HG02852 (cell line): ENCODE measurements around the gene ESPN.
"Not testable (repeated sequence)": the region's sequence is repeated elsewhere in the genome, so short reads cannot be mapped to it uniquely, and the experiment has no call there.

Experiments used
- ATAC-seq: cut with Tn5 transposase; IDR thresholded peaks from one replicate; pipeline ENCODE4 v1.9.1; 2021; ENCODE audit warnings: mild to moderate bottlenecking, moderate library complexity; ENCODE audit not compliant: unreplicated experiment

Gene ESPN, protein sequence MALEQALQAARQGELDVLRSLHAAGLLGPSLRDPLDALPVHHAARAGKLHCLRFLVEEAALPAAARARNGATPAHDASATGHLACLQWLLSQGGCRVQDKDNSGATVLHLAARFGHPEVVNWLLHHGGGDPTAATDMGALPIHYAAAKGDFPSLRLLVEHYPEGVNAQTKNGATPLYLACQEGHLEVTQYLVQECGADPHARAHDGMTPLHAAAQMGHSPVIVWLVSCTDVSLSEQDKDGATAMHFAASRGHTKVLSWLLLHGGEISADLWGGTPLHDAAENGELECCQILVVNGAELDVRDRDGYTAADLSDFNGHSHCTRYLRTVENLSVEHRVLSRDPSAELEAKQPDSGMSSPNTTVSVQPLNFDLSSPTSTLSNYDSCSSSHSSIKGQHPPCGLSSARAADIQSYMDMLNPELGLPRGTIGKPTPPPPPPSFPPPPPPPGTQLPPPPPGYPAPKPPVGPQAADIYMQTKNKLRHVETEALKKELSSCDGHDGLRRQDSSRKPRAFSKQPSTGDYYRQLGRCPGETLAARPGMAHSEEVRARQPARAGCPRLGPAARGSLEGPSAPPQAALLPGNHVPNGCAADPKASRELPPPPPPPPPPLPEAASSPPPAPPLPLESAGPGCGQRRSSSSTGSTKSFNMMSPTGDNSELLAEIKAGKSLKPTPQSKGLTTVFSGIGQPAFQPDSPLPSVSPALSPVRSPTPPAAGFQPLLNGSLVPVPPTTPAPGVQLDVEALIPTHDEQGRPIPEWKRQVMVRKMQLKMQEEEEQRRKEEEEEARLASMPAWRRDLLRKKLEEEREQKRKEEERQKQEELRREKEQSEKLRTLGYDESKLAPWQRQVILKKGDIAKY

DNA sequence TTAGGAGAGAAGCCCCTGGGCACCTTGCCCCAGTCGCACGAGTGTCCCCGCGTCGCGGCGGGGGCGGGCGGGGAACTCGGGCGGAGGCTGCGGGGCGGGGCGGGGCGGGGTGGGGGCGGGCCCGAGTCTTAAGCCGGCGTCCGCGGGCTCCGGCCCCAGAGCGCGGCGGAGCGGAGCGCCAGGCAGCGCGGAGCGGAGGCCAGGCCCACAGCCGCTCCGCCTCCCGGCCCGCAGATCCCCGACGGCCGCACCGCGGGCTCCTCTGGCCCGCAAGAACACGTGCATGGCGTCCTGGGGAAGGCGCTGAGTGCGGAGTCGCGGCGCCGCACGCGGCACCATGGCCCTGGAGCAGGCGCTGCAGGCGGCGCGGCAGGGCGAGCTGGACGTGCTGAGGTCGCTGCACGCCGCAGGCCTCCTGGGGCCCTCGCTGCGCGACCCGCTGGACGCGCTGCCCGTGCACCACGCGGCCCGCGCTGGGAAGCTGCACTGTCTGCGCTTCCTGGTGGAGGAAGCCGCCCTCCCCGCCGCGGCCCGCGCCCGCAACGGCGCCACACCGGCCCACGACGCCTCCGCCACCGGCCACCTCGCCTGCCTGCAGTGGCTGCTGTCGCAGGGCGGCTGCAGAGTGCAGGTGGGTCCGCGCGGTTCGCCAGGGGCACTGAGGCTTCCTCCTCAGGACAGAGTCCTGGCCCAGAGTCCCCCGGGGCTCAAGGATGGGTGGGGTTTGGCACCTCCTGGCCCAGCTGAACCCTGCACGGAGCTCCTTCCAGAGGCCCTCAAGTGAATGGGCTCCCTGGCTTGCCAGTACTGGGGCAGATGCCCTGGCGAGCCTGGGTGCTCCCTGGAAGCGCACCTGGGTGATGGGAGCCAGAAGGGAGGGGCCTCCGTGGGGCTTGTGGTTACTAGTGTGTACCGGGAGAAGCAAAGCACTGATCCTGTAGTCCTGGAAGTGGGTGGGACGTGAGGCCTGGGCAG is at the start of gene ESPN:
TSS of gene ESPN (plus strand) at position 158 of the 975 bp plus-strand sequence. CDS start at position 338, 180 bp downstream.
- no peak for ATAC-seq

DNA sequence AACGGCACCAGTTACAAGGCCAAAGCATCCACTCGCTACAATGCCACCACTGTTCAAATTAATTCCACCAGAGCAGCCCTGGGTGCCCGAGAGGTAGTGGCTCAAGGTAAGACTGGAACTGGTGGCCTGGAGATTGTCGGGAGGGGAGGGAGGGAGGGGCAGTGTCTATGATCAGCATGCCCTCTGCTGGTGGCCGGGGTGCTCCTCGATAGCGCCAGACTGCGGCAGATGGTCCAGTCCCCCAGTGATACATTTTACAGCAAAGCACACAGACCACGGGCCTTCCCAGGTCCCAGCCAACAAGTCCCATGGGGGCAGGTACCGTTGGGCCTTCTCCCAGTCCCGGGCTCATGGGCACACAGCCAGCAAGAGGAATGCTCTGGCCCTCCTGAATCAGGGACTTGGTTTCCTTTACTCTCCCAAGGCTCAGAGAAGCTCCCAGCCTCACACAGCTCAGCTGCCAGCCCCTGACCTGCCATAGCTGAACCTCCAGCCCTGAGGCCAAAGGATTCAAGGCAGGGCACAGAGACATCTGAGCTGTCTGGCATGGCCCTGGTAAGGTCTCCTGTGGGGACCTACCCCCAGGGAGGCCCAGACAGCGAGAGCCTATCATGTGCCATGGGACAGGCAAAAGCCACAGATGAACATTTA is 46.4 kb upstream of the ESPN start:
- ATAC-seq: no peak

DNA sequence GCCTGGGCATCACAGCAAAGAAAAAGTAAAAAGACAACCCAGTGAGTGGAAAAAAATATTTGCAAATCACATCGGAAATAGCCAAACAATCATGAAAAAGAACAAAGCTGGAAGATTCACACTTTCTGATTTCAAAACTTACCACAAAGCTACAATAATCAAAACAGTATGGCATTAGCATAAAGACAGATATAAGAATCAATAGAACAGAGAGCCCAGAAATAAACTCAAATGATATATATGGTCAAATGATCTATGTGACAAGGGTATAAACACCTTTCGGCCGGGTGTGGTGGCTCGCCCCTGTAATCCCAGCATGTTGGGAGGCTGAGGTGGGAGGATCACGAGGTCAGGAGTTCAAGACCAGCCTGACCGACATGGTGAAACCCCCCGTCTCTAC is 44.5 kb upstream of the ESPN start:
- no peak for ATAC-seq

DNA sequence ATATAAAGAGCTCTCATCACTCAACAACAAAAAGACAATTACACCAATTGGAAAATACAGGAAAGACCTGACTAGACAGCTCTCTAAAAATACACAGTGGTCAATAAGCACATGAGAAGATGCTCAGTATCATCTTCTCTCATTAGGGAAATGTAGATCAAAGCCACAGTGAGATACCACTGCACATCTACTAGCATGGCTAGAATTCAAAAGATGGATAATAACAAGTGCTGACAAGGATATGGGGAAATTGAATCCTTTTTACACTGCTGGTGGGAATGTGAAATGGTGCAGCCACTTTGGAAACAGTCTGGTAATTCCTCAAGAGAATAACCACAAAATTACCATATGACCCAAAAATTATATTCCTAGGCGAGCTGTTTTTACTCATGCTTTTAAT is 40.4 kb upstream of the ESPN start:
- ATAC-seq: no peak

DNA sequence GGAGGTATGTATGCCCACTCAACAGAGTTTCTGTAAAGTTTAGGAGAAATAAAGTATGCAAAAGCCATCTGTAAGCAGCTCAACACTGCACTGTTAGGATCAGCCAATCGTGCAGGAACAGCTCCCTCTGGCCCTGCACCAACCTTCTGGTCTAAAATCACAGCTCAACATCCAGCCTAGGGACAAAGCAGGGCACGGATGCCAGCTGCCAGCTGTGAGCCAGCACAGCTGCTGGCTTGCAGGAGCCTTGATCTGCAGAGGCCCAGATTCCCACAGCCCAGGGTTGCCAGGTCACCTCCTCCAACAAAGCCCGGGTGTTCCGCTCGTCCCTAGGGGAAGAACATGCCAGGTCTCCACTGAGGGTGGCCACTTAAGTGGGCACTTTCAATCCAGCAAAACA is 39.6 kb upstream of the ESPN start:
- ATAC-seq: no peak

DNA sequence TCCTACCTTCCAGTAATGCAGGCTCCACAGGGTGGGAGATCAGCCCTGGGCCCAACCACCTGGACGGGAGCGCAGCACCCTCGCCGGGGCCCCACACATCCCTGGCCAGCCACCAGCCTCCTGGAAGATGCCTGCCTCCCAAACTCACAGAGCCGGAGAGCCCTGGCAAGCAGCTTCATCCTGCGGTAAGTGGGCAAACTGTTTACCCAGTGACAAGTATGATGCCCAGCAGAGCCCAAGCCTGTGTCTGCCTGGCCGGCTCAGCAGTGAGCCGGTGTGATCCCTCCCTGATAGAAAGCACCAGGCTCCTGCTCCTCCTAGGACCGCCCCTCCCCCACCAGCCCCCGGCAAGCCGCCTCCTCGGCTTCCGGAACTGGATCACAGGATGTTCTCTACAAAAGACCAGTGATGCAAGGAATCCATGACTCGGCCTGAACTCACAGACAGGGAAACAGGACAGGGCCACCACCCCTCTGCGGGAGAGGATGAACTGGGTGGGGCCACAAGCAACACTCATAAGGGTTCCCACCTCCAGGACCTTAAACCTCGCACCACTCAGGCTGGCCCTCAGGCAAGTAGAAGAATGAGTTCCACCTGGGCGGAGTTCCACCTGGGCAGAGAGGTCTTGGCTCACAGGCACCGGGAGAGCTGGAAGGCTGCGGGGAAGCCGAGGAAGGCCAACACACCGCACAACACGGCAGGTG is 38.9 kb upstream of the ESPN start:
- ATAC-seq: no peak

DNA sequence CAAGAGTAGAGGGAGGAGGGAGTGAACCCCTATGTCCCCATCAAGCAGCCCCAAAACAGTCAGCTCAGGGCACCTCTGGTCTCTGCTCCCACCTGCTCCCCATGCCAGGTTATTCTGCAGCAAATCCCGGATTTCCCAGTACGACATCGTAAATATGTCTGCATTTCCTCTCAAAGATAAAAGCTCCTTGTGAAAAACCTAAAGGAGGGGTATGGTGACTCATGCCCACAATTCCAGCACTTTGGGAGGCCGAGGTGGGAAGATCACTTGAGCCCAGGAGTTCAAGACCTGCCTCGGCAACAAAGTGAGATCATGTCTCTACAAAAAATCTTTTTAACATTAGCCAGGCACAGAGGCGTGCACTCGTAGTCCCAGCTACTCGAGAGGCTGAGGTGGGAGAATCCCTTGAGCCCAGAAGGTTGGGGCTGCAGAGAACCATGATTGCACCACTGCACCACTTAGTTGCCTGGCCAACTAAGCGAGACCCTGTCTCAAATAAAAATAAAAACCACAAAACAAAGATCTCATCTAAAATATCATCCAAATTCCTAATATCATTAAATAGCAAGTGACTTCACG is 38.1 kb upstream of the ESPN start:
- no peak for ATAC-seq

DNA sequence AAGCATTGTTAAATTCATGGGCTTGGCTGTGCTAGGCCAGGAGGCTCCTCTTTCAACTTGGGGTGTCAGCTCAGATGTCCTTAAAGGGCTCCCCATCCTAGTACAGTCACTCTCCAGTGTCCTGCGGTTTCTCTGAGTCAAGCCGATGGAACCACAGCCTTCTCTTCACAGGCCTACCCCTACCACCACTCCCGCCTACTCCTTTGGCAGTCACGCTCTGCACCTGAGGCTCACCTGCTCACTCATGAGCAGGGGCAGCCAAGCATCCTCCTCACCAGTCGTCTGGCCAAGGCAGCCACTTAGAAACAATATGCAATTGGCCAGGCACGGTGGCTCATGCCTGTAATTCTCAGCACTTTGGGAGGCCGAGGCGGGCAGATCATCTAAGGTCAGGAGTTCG is 34.6 kb upstream of the ESPN start:
- ATAC-seq: no peak

DNA sequence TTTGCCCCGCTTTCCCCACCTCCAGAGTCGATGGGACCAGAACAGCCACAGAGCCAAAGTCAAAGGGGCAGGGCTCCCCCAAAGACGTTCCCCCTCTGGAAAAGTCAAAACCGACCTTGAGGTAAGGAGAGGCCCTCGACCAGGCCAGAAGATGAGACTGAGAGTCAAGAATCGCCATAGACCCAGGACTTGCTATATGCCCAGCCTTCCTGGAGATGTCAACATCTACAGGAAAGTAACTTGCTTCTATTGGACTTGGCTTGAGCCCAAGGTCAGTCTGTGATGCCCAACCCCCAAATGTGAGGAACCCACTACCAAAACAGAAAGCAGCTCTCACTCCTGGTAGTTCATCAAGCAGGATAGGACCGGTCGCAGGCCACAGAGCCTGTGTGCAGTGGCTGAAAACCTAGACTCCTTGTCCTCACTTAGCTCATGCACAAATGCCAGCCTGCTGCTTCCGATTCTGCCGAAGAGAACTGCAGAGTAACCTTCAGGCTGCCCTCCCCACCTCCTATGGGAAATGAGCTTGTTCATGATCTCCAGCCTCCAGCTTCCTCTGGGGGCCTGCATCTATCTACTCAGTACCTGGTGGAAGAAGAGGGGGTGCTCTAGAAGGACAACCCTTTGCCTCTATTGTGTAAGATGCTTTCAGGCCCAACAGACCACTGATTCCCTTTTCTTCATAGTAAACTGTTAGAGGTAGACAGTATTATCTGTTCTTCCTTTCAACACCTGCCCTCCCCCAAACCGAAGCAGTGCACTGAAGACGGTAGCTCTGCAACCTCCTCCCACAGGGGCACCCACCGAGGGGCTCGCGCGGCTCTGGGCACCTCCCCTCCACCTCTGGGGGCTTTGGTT is 32.4 kb upstream of the ESPN start:
- ATAC-seq: no peak

DNA sequence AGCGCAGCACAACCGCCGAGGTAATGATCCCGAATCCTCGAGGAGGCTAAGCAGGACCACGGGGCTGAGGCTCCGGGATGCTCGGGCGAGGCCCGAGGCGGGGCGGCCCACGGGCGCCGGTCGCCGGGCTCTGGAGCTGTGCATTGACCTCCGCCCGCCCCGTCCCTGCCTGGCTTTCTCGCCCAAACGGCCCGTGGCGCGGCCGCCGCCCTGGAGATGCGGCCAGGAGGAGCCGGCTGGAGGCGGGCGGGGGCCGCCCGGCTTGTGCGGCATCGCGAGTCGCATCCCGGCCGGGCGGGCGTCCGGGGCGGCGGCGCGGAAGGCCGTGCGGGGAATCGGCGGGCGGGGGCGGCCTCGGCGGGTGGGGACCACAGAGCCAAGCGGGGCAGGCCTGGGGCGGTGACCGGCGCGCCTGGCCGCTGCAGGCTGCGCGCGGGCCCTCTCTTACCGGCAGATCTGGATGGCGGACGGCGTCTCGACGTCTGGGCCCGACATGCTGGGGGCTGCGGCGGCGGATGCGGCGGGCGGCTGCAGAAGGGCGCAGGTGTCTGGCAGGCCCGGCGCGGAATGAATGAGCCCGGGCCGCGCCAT is 31.7 kb upstream of the ESPN start:
- peak; percentile 21 for ATAC-seq

DNA sequence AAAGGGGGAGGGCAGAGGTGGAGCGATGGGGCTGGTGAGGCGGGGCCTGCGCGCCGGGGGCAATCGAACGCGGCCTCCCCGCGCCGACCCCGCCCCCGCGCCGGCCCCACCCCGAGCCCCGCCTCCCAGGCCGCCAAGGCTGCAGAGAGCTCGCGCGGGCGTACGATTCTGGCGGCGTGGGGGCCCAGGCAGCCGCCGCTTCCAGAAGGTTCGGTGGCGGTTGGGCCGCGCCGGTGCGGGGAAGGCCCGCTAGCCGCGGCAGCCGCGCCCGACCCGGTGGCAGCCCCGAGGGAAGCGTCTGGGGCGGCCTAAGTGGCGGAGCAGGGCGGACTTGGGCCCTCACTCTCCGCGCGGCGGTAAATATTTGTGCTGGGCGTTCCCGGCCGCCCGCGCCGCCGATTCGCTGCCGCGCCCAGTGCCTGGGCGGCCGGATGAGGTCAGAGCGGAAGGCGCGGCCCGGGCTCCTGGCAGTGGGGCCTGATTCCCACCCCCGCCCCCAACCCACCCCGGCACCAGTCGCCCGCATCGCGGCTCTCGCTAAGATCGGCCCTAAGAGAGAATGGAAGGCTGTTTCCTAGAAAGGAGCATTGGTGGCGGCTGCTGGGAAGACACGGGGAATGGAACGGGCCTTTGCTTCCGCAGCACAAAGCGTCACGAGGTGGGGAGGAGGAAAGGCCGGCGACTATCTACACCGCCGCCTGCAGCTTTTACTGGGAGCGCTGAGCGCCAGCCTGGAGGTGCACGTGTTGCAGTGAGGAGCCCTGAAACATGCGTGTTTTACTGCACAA is 31.0 kb upstream of the ESPN start, which contains the start of gene ACOT7:
TSS of gene ACOT7 (minus strand) at position 368 of the 788 bp plus-strand sequence. CDS start 368 bp downstream, outside the sequence.
- peak; percentile 77 for ATAC-seq

DNA sequence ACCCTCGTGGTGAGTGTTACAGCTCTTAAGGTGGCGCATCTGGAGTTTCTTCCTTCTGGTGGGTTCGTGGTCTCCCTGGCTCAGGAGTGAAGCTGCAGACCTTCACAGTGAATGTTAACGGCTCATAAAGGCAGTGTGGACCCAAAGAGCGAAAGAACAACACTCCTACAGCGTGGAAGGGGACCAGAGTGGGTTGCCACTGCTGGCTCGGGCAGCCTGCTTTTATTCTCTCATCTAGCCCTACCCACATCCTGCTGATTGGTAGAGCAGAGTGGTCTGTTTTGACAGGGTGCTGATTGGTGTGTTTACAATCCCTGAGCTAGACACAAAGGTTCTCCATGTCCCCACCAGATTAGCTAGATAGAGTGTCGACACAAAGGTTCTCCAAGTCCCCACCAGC is 29.4 kb upstream of the ESPN start:
- ATAC-seq: not testable (repeated sequence)

DNA sequence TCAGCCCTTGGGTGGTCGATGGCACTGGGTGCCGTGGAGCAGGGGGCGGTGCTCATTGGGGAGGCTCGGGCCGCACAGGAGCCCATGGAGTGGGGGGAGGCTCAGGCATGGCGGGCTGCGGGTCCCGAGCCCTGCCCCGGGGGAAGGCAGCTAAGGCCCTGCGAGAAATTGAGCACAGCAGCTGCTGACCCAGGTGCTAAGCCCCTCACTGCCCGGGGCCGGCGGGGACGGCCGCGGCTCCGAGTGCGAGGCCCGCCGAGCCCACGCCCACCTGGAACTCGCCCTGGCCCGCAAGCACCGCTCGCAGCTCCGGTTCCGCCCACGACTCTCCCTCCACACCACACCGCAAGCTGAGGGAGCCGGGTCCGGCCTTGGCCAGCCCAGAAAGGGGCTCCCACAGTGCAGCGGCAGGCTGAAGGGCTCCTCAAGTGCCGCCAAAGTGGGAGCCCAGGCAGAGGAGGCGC is 28.8 kb upstream of the ESPN start:
- ATAC-seq: not testable (repeated sequence)

DNA sequence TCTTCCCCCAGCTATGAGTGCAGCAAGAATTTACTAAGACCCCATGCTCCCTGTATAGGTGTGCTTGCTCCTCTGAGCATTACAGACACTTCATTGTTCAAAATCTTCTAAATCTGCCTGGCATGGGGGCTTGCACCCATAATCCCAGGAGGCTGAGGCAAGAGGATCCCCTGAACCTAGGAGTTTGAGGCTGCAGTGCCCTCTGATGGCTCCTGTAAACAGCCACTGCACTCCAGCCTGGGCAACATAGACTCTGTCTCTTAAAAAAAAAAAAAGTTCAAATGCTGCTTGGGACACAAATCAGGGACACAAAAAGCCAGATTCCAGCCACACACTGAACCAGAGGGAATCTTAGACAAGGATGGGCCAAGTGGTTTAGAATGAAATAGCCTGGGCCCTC is 27.6 kb upstream of the ESPN start:
- no peak for ATAC-seq

DNA sequence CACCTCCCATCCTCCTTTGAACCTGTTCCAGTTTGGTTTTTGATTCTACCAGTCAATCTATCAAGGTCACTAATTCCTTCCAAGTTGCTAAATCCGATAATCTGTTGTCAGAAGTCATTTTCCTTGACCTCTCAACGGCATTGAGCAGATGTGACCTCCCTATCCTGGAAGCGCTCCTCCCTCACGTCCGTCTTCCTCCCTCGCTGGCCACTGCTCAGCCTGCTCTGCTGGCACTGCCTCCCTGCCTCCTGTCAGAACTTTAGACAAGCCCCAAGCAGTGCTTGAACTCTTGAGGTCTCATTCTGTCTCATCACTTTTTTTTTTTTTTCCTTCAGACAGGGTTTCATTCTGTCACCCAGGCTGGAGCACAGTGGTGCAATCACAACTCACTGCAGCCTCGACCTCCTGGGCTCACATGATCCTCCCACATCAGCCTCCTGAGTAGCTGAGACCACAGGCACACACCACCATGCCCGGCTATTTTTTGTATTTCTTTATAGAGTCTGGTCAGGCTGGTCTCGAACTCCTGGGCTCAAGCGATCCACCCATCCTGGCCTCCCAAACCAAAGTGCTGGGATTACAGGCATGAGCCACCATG is 26.6 kb upstream of the ESPN start:
- no peak for ATAC-seq

DNA sequence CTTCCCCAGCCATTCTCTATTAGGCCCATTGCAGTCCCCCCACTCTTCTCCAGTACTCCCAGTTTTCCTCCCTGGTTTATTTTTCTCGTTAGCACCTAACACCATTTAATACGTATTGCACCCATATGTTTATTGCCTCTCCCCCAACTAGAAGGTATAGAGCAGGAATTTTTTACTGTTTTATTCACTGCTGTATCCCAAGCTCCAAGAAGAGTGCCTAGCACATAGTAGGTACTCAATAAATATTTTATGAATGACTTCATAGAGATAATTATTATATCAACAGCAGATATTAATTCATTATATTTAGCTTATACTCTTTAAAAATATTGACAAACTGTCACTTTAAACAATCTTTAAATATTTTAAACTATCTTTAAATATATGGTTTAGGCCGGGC is 25.3 kb upstream of the ESPN start:
- no peak for ATAC-seq

DNA sequence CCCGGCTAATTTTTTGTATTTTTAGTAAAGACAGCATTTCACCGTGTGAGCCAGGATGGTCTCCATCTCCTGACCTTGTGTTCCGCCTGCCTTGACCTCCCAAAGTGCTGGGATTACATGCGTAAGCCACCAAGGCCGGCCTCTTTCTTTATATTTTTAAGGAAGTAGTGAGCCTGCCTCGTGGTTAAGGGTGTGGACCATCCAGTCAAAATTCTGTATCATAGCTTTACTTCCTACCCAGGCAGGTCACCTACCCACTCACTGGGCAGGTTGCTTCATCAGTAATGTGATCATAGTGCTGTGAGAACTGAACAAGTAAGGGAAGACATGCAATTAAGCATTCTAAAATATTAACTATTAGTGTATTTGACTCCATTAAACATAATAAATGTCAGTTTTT is 22.9 kb upstream of the ESPN start:
- no peak for ATAC-seq
